Measurements from ENCODE around the gene PDE7B.
"Not testable (repeated sequence)": the region's sequence is repeated elsewhere in the genome, so short reads cannot be mapped to it uniquely, and the experiment has no call there.

Gene PDE7B

DNA sequence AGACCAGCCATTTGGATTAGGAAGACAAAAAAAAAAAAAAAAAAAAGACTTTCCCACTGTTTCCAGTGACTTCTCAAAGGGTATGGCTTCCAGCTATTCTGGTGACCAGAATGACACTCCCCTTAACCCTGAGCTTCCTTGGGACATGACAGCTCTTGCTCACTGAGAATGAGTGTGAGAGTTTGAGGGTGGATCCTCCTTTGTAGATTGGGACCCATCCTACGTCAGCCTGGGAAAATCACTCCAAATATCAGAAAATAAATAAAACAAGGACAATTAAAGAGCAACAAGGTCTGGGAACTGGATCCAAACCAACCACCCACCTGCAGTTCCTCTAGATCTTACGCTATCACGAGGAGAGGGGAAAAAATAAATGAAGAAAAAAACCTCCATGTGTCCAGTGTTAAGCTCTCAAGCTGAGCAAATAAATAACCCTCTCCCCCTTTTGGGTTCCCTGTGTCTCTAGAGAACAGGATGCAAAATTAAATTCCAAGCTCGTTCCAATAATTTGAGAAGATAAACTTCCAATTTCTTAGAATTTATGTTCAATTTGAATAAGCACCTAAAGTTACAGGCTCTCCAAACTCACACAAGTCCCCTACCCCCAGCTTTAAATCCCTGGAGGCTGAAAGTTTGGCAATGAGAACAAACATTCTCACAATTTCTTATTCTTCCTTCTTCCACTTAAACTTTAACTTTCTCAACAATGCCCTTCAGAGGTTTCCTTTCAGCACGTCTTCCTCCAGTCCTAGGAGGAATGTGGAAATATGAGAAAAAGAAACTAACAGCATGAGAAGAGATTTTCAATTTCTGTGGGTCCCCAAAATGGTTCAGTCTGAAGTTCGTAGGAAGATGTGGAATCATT, 228.4 kb downstream of the PDE7B start:
- H3K4me3 ChIP-seq (ENCODE audit: low read length), result no peak overlapping the region
- no peak for DNase-seq (ENCODE audit: low read depth, low spot score)

DNA sequence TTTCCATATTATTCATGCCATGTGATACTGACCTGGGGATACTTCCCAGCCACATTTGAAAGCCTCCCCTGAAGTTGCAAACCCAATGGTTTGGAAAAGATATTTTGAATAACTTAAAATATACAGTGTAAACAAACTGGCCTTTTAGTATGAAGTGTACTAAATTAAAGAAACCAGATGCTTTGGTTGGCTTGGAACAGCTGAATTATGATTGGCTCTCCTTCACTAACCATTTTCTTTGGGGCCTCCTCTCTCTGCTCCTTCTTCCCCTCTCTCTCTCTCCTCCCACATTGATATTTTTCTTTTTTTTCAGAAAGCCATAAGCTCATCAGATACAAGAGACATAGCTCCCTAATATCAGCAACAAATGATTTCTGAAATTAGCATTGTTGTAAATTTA, 232.0 kb downstream of the PDE7B start:
- DNase-seq (ENCODE audit: low read depth, low spot score), result no peak
- H3K4me3 ChIP-seq (ENCODE audit: low read length), result no peak overlapping the region

DNA sequence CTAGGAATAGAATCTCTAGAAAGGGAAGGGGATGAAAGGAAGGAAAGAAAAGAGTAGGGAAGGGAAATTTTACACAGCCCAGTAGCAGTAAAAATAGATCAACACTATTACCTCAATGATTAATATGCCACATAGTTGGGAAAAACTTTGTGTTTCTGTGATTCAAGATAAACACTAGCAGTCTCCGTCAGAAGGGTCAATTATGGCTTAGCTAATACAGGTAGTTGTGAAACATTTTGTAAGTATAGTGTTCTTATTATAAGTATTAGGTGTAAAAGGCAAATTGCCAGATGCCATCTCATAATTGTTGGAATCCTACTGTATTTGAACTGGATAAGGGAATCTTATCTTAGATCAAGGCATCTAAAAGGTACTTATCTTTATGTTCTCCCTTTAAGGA, 232.9 kb downstream of the PDE7B start:
- DNase-seq (ENCODE audit: low read depth, low spot score), result no peak
- no peak overlapping the region for H3K4me3 ChIP-seq (ENCODE audit: low read length)

DNA sequence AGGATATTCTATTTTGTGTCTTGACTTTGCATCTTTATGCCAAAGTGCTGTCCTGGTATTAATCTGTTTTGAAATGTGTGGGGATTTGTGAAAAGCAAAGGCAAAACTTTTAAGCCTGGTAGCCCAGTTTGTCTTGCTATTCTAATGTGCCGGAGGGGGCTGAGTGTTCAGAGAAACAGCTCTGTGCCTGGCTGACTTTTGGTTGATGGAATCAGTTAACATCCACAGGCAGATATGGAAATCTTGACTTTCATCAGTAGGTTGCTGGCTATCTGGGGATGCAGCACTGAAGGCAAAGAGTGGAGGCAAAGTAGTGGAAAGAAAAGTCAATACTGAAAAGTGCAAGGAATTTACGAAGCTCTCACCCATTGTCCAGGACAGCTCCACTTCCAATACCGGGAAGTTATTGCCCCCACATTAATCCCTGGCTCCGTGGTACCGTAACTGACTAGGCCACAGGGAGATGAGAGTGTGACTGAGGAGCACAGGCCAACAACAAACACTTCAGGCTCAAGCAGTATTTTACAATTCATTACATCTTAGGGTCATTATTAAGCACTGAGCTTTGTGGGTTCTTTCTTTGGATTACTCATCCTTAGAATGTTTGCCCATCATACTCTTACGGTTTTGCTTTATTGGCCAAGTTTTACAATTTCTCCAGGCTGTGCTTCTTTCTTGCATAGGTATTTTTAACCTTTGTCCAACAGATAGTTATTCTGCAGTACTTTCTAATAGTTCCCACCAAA, 234.0 kb downstream of the PDE7B start:
- DNase-seq (ENCODE audit: low read depth, low spot score), result no peak
- no peak overlapping the region for H3K4me3 ChIP-seq (ENCODE audit: low read length)

DNA sequence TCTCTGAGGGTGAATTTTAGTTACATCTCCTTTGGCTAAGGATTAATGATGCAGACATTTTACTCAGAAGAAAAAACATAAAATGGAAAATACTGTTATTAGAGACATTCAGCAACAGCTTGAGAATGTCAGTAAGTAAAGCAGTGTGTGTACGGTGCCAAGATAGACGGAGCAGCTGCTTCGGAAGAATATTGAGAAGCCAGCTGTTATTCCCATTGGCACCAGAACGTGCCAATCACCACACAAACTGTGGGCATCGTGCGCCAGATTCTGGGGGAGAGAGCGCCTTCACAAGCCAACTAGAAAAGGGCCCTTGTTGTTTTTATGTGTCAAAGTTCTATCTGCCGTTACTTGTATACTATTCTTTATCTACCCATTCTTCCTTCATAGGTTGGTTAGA, 235.2 kb downstream of the PDE7B start:
- H3K4me3 ChIP-seq (ENCODE audit: low read length), result no peak overlapping the region
- DNase-seq (ENCODE audit: low read depth, low spot score), result no peak

DNA sequence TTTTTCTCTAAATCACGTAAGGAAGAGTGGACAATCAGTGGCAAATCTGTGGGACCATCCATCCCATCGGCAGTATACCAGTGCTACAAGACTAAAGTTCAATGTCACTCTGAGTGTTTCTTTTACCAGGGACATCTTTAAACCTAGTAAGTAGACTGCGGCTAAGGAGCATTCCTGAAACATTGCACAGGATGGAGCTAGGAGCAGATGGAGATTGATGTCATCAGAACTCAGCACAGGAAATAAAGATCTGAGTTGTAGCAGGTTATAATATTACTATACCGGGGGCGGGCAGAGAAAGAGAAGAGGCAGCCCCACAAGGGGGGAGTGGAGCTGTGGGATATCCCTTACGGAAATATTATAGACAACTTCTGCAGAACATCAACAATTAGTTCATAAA, 236.5 kb downstream of the PDE7B start:
- no peak for DNase-seq (ENCODE audit: low read depth, low spot score)

DNA sequence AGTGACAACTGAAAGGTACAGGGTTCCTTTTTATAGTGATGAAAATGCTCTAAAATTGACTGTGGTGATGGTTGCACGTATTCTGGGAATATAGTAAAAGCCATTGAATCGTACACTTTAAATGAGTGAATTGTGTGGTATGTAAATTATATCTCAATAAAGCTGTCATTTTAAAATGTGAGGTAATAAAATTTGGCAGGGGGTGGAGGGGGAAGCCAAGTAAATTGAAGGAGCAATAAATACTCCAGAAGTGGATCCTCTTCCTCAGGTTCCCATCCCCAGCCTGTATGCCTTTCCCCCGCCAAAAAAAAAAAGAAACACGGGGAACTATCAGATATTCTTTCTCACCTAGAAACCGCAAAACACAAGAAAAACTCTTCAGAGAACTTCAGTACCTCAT, 237.2 kb downstream of the PDE7B start:
- H3K4me3 ChIP-seq (ENCODE audit: low read length), result no peak overlapping the region
- no peak for DNase-seq (ENCODE audit: low read depth, low spot score)

More for the DNA sequence above, 236.5 kb downstream of the PDE7B start:
- no peak overlapping the region for H3K4me3 ChIP-seq (ENCODE audit: low read length)

DNA sequence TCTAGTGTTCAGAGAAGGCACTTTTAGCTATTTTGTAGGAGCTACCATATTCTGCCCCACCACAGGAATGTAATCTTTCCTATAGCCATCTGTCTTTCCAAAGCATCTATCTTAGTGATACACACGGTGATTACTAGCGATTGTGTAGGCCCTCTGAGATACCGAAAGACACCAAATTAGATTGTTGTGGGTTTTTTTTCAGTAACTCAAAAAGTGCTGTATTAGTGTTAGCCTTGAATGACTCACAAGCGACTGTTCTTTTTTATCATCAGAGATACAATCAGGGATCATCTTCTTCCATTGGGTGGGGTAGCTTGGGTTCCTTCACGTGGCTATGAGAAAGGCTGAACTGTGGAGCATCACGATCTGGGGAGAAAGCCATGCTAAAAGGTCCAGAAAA, 238.4 kb downstream of the PDE7B start:
- DNase-seq (ENCODE audit: low read depth, low spot score), result no peak
- no peak overlapping the region for H3K4me3 ChIP-seq (ENCODE audit: low read length)

DNA sequence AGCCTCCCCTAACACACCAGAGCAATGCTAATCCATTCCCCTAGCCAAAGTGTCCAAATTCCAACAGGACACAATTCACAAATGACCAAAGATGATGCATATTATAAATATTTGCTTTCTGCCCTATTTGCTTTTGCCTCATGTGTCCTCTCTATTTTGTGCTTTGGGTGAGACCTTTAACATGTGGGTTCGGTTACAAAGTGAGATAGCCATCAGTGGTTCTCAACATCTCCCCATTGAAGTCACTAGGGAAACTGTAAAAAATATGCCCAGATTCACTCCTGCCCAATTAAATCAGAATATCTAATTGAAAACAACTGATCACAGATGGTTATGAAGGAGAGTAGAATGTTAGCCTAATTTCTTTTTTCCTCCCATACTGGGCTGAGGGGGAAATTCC, 239.4 kb downstream of the PDE7B start:
- H3K4me3 ChIP-seq (ENCODE audit: low read length), result no peak overlapping the region
- no peak for DNase-seq (ENCODE audit: low read depth, low spot score)

DNA sequence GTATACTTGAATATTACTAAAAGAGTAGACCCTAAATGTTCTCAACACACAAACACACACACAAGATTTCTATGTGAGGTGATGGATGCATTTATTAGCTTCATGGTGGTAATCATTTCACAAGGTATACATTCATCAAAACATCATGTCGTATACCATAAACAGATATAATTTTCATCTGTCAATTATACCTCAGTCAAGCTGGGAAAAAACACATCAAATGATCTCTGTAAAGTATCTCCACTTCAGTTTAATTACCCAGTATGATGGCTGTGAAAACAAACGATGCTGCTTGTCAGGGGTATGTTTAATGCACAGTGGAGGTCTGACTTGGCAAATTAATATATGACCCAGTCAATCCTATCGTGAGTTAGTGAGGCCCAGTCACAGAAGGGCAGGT, 241.4 kb downstream of the PDE7B start:
- no peak for DNase-seq (ENCODE audit: low read depth, low spot score)
- no peak overlapping the region for H3K4me3 ChIP-seq (ENCODE audit: low read length)

DNA sequence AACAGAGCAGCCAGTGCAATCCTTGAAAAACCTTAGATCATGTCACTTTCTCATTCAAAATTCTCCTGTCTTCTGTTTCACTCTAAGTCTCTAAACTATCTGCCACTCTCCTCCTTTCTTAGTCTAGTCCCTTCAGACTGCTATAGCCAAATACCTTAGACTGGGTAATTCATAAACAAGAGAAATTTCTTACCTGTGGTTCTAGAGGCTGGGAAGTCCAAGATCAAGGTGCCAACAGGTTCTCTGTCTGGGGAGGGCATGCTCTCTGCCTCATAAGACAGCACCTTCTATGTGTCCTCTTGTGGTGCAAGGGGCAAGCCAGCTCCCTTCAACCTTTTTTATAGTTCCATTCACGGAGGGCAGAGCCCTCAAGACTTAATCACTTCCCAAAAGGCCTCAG, 242.3 kb downstream of the PDE7B start:
- DNase-seq (ENCODE audit: low read depth, low spot score), result no peak
- H3K4me3 ChIP-seq (ENCODE audit: low read length), result no peak overlapping the region

DNA sequence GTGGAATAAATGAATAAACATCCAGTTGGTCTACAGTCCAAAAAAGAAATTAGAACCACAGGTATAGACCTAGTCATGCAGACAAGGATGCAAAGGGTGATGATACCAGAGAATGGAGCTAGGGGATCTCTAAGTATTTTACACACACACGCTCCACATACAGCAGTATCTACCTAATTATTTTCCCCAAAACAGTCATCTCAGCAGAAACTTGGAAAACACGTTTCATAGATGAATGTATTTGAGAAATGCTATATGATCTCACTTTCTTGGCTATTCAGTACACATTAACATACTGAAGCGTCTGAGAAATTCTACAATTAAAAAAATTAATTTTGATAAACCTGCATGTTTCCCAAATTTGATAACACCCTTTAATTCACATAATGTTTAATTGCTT, 243.3 kb downstream of the PDE7B start:
- DNase-seq (ENCODE audit: low read depth, low spot score), result no peak
- H3K4me3 ChIP-seq (ENCODE audit: low read length), result no peak overlapping the region

DNA sequence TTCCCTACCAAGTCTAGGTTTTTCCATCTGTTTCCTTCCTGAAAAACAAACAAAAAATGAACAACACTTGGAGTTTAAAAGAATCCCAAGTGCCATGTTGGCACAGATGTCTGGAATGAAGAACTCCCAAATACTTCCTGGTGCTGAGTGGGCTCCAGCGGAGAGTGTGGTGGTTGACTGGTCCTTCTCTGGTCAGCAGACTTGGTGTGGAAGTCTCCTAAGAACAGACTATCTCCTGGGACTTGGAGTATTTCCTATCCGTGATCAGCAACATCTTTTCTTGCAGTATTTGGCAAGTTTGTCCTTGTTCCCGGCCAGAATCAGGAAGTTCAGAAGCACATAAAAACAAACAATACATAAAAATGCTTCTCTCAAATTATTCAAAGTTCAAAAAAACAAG, 244.5 kb downstream of the PDE7B start:
- no peak for DNase-seq (ENCODE audit: low read depth, low spot score)
- no peak overlapping the region for H3K4me3 ChIP-seq (ENCODE audit: low read length)

DNA sequence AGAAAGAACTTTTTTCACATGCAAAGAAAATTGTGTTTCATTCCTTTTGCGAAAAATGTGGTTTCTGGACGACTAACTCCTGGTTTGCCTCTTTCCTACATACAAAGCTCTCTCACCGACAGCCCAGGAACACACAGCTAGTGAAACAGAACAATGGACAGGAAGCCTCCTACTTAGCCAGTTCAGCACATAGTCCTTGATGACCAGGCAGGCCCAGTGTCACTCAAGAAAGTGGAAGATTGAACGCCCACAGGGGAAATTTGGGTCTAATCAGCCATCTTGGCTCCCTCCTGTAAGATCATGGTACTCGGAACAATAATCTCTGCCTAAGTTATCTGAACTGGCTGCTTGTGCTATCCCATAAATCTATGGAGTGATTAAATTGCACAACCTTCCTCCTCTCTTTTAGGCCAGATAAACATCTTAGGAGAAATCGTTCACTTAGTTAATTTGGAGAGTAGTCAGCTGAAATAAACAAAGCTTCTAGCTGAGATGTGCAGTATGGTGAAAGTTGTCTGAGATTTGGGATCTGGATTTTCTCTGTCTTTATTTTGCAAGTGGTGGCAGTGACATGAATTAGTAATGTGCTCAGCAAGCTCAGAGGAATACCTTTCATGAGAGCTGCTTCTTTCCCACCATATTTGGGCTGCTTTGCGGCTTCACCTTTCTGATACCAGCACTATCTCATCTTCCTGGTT, 251.6 kb downstream of the PDE7B start:
- DNase-seq (ENCODE audit: low read depth, low spot score), result no peak

DNA sequence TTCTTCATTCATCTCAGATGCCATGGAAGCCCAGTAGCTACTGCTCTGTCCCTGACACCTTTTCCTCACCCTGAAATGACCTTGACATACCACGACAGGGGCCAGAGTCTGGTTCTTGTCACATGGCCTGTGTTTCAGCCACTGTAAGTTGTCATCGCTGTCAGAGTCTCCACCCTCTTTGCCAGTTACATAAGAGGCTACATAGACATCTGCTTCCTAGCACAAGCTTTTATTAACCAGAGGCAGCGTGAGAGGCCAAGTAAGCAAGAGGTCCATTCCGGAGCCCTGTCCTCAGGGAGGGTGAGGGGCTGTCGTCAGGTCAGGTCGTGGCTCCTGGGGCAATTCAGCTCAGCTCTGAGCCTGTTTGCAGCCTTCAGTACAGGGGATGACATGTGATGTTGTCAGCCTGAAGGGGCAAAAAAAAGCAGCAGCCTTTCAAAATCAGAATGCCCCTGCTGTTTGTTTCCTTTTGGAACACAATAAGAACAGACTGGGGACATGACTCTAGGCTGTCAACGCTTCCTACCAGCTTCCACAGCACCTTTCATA, 252.3 kb downstream of the PDE7B start:
- no peak for DNase-seq (ENCODE audit: low read depth, low spot score)
- no peak overlapping the region for H3K4me3 ChIP-seq (ENCODE audit: low read length)

More for the DNA sequence above, 251.6 kb downstream of the PDE7B start:
- no peak overlapping the region for H3K4me3 ChIP-seq (ENCODE audit: low read length)

DNA sequence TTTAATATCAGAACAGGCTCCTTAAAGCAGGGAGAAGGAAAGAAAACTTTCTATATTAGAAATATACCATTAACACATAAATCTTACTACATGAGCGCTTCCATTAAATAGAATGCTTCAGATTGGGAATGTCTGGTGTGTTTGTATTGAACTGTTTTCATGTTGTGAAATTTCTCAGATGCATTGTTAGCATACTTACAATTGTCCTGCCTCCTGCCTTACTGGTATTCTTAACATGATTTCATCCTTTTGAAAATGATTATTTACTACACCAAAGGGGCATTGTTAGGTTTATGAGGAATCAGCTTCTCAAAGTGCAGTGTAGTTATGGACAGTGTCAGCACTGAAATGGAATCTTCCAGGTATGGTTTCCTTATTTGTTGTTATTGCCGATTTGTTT, 253.1 kb downstream of the PDE7B start:
- no peak for DNase-seq (ENCODE audit: low read depth, low spot score)
- no peak overlapping the region for H3K4me3 ChIP-seq (ENCODE audit: low read length)

DNA sequence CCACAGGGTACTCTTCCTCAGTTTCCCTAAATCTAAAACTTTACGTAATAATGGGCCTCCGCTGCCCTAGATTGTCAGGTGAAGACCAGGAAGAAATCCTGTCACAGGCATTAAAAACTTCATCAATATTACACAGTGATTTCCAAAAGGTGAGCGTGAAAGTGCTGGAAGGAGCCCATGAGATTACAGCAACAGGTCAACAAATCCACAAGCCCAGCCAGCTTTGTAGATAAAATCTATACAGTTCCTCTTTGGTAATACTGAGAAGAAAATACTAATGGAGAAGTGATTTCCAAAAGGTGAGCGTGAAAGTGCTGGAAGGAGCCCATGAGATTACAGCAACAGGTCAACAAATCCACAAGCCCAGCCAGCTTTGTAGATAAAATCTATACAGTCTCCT, 254.3 kb downstream of the PDE7B start:
- DNase-seq (ENCODE audit: low read depth, low spot score); H3K4me3 ChIP-seq (ENCODE audit: low read length): not testable (repeated sequence)

DNA sequence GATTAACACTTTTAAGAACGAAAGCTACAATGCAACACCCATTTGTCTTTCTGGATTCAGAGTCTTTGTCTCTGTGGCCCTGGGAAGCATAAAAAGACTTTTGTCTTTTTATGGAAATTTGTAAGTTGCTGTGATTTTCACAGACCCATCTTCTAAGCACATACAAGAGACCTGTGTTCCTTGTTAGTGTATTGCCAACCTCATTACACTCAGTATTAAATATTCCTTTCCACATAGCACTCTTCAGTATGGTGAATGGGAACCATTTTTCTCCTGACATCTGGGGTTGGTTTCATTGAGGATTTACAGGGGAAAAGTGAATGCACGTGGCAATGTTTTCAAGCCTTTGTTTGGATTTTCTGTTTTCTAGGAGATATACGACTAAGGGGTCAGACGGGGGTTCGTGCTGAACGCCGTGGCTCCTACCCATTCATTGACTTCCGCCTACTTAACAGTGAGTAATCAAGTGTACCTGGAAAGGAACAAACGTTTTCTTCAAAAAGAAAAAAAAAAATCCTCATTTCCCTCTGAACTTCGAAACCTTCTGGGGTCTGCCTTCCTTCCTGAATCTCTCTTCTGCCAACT, 257.0 kb downstream of the PDE7B start:
- no peak for DNase-seq (ENCODE audit: low read depth, low spot score)
- H3K4me3 ChIP-seq (ENCODE audit: low read length), result no peak overlapping the region

DNA sequence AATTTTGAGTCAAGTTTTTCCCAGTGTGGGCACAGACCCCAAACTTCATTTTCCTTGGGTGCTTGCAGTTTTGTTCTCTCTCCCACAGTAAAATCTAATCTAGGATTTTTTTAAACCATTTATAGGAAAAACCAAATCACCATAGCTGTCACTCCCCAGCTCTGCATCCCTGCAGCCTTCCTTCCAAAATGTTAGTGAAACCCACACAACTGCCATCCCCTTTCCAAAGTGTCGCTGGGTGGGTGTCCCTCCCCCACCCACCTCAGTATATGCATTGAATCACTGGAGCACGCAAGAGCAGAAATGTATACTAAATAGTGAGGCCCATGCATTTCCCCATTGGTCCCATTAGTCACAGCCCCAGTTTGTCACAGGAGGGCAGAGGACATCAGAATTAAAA, 260.3 kb downstream of the PDE7B start:
- H3K4me3 ChIP-seq (ENCODE audit: low read length), result no peak overlapping the region
- DNase-seq (ENCODE audit: low read depth, low spot score), result no peak
